ENCODE measurements around the gene UBE2C.

Gene UBE2C

DNA sequence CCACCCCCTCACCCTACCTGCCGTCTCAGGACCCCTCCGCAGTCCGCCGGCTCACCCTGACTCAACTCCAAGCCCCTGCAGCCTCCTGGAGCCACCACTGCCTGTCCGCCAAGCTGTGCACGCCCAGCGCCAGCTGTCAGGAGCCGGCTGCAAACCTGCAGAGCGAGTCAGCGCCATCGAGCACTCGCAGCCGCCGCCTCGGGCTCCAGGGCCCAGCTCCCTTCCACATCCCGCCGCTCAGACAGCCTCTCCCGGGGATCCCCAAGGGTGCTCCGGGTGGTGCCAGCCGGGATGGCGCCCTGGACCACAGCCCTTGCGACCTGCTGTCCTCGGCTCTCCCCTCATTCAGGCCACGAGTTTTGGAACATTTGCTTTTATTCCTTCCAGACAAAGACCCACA lies 10.4 kb downstream of the UBE2C start:
- Histone ChIP-seq H3K36me3 (ENCODE audit: control insufficient read depth, low read length) (peaks cover 1% of the 10 kb centered on the region), H3K4me1 (ENCODE audit: control insufficient read depth, low read length) (peaks cover 7% of the 10 kb centered on the region; the same call in 1 of the 2 replicates), H3K27me3 (ENCODE audit: control insufficient read depth, low read length) (no peaks in the 10 kb centered on the region; the same call in 1 of the 2 replicates), H3K79me2 (ENCODE audit: control insufficient read depth, low read length) (no peaks in the 10 kb centered on the region), H3K9me3 (ENCODE audit: control insufficient read depth, insufficient read depth, low read length) (no peaks in the 10 kb centered on the region), H3K4me3 (ENCODE audit: low read length) (no peak overlapping the region), H3K4me2 (ENCODE audit: low read length) (no peak overlapping the region), H4K20me1 (ENCODE audit: control insufficient read depth, insufficient read depth, low read depth, low read length) (no peaks in the 10 kb centered on the region), H3K9me2 (replicated peaks; ENCODE audit: control insufficient read depth, low read length) (no peaks in the 10 kb centered on the region), H3F3A (ENCODE audit: control insufficient read depth, insufficient read depth) (peaks cover 15% of the 10 kb centered on the region), H3K27ac (ENCODE audit: low read depth, low read length) (no peak overlapping the region)
- no peak for TF ChIP-seq EZH2phosphoT487 (IDR thresholded peaks at IDR 0.05; ENCODE audit: borderline replicate concordance, low read length)
- TF ChIP-seq, protein P1, sequence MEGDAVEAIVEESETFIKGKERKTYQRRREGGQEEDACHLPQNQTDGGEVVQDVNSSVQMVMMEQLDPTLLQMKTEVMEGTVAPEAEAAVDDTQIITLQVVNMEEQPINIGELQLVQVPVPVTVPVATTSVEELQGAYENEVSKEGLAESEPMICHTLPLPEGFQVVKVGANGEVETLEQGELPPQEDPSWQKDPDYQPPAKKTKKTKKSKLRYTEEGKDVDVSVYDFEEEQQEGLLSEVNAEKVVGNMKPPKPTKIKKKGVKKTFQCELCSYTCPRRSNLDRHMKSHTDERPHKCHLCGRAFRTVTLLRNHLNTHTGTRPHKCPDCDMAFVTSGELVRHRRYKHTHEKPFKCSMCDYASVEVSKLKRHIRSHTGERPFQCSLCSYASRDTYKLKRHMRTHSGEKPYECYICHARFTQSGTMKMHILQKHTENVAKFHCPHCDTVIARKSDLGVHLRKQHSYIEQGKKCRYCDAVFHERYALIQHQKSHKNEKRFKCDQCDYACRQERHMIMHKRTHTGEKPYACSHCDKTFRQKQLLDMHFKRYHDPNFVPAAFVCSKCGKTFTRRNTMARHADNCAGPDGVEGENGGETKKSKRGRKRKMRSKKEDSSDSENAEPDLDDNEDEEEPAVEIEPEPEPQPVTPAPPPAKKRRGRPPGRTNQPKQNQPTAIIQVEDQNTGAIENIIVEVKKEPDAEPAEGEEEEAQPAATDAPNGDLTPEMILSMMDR (IDR thresholded peaks at IDR 0.05; ENCODE audit: low read depth, low read length, poor library complexity, severe bottlenecking), result no peak

DNA sequence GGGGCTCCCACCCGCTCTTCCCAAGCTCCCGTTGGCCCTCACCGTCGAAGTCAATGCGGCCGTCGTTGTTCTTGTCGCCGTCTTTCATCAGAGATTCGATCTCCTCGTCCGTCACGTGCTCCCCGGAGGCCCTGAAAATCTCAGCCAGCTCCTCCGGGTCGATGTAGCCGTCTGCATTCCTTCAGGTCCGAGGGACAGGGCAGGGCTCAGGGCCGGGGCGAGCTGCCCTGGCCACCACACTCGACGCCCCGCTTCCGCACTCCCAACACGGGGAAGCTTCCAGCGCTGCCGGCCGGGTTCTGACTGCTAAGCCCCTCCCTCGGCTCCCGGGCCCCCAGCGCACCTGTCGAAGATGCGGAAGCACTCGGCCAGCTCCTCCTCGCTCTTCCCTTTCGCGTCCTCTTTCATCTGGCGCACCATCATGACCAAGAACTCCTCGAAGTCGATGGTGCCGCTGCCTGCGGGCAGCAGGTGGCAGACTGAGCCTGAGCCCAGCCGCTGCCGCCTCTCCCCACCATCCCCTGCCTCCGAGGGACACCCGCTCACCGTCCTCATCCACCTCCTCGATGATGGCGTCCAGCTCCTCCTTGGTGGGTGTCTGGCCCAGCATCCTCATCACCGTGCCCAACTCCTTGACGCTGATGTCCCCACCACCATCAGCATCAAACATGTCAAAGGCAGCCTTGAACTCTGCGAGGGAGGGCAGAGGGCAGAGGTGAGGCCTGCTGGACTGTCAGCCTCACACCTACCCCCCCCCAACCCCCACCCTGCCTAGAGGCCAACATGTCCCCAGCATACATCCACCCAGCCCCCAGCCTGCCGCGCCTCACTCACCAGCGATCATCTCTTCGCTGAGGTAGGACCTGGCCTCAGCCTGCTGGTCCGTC lies 11.7 kb downstream of the UBE2C start:
- Histone ChIP-seq H3K9me2 (replicated peaks; ENCODE audit: control insufficient read depth, low read length) (no peaks in the 10 kb centered on the region), H3K4me2 (ENCODE audit: low read length) (peak overlapping the region; percentile 21), H3K79me2 (ENCODE audit: control insufficient read depth, low read length) (no peaks in the 10 kb centered on the region), H3K36me3 (ENCODE audit: control insufficient read depth, low read length) (no peaks in the 10 kb centered on the region), H3K9me3 (ENCODE audit: control insufficient read depth, insufficient read depth, low read length) (no peaks in the 10 kb centered on the region), H3K4me1 (ENCODE audit: control insufficient read depth, low read length) (peaks cover 7% of the 10 kb centered on the region; the same call in 1 of the 2 replicates), H3K27me3 (ENCODE audit: control insufficient read depth, low read length) (no peaks in the 10 kb centered on the region; the same call in 1 of the 2 replicates), H3K27ac (ENCODE audit: low read depth, low read length) (no peak overlapping the region), H3K4me3 (ENCODE audit: low read length) (no peak overlapping the region; the same call in 1 of the 2 replicates), H4K20me1 (ENCODE audit: control insufficient read depth, insufficient read depth, low read depth, low read length) (no peaks in the 10 kb centered on the region), H3F3A (ENCODE audit: control insufficient read depth, insufficient read depth) (peaks cover 6% of the 10 kb centered on the region)
- TF ChIP-seq, protein P1 (IDR thresholded peaks at IDR 0.05; ENCODE audit: low read depth, low read length, poor library complexity, severe bottlenecking), result peak; percentile 41
- no peak for TF ChIP-seq EZH2phosphoT487 (IDR thresholded peaks at IDR 0.05; ENCODE audit: borderline replicate concordance, low read length)

DNA sequence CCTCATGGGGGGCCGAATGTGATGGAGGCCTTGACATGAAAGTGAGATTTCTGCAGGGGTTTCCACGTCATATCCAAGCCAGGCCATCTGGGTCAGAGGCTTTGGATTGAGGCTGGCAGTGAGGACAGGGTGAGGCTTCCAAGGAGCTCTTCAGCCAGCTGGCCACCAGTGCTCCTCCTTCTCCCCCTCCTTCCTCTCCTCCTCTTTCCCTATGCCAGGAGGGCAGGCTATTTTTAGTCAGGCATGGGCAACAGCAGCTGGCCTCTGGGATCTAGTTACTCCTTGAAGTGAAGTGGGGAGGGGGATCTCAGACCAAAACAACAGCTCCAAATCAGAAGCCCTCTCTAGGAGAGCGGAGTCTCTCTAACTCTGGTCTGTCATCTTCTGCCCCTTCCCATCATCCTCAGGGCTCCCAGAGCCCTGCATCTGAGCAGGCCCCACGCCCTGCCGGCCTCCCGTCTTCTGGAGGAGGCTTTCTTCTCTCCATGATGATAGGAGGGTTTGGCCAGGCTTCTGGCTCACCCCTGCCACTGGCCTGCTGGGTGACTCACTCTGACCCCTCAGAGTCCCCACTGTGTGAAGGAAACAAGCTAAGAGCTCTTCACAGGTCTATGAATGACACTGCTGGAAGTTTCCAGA lies 14.1 kb downstream of the UBE2C start:
- Histone ChIP-seq H3K4me3 (ENCODE audit: low read length) (no peak overlapping the region), H3K27ac (ENCODE audit: low read depth, low read length) (no peak overlapping the region), H3K9me3 (ENCODE audit: control insufficient read depth, insufficient read depth, low read length) (no peaks in the 10 kb centered on the region), H3K27me3 (ENCODE audit: control insufficient read depth, low read length) (peaks cover 3% of the 10 kb centered on the region), H4K20me1 (ENCODE audit: control insufficient read depth, insufficient read depth, low read depth, low read length) (no peaks in the 10 kb centered on the region), H3K36me3 (ENCODE audit: control insufficient read depth, low read length) (no peaks in the 10 kb centered on the region), H3F3A (ENCODE audit: control insufficient read depth, insufficient read depth) (no peaks in the 10 kb centered on the region), H3K4me1 (ENCODE audit: control insufficient read depth, low read length) (peaks cover 7% of the 10 kb centered on the region; the same call in 1 of the 2 replicates), H3K4me2 (ENCODE audit: low read length) (no peak overlapping the region), H3K79me2 (ENCODE audit: control insufficient read depth, low read length) (no peaks in the 10 kb centered on the region), H3K9me2 (replicated peaks; ENCODE audit: control insufficient read depth, low read length) (no peaks in the 10 kb centered on the region)
- no peak for TF ChIP-seq EZH2phosphoT487 (IDR thresholded peaks at IDR 0.05; ENCODE audit: borderline replicate concordance, low read length)
- TF ChIP-seq, protein P1 (IDR thresholded peaks at IDR 0.05; ENCODE audit: low read depth, low read length, poor library complexity, severe bottlenecking), result no peak

Measured in DOHH2 (cell line).